ENCODE results near the gene ANKRD33B. TPM values are rescaled to one million over a fixed set of nuclear protein-coding genes. Genes with fewer than 3 reads are reported as not detected.

The ANKRD33B gene
- total and polyA plus RNA-seq, 9 of the 15 experiments (the other 6 are each of a cell fraction or from before 2014, with no cell fraction given), result 0.10 to 1.7 (median 0.40) TPM

DNA sequence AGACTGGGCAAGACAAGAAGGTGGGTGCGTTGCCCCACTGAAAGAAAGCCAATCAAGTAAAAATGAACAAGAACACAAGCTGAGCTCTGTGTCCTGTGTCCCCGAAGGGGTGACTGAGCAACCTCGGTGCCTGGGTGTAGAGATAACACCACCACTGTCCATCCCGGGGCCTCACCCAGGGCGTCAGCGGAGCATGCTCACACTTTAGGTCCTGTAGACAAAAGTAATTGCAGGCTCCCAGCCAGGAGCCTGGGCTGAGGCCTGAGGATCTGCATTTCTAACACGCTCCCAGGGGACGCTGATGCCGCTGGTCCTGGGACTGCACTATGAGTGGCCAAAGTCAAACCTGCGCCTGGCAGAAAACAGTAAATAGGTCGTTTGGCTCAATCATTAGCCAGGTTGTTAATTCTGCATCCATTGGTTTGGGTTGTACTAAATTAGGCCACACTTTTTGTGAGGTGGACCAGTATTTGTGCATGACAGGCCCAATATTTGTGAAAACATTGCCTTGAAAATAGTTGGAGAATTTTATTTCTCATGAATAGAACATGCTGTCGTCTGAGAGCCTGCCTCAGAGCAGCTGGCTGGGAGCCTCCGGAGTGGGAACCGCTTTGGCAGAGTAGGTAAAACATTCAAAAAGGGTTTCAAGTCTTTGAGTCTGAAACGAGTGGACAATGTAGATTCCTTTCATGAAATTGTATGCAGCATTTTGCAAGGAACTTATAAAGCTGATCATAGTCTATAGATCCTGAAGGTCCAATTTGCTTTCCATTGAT, 38.3 kb downstream of the ANKRD33B start (continued):
- TF ChIP-seq, protein P1, sequence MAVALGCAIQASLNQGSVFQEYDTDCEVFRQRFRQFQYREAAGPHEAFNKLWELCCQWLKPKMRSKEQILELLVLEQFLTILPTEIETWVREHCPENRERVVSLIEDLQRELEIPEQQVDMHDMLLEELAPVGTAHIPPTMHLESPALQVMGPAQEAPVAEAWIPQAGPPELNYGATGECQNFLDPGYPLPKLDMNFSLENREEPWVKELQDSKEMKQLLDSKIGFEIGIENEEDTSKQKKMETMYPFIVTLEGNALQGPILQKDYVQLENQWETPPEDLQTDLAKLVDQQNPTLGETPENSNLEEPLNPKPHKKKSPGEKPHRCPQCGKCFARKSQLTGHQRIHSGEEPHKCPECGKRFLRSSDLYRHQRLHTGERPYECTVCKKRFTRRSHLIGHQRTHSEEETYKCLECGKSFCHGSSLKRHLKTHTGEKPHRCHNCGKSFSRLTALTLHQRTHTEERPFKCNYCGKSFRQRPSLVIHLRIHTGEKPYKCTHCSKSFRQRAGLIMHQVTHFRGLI (CRISPR knock-in tag; IDR thresholded peaks at IDR 0.05), result no peak
- no peak for TF ChIP-seq NR2F6 (CRISPR knock-in tag; IDR thresholded peaks at IDR 0.05)
- TF ChIP-seq, protein P2, sequence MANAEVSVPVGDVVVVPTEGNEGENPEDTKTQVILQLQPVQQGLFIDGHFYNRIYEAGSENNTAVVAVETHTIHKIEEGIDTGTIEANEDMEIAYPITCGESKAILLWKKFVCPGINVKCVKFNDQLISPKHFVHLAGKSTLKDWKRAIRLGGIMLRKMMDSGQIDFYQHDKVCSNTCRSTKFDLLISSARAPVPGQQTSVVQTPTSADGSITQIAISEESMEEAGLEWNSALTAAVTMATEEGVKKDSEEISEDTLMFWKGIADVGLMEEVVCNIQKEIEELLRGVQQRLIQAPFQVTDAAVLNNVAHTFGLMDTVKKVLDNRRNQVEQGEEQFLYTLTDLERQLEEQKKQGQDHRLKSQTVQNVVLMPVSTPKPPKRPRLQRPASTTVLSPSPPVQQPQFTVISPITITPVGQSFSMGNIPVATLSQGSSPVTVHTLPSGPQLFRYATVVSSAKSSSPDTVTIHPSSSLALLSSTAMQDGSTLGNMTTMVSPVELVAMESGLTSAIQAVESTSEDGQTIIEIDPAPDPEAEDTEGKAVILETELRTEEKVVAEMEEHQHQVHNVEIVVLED (CRISPR knock-in tag; IDR thresholded peaks at IDR 0.05), result no peak
- no peak for TF ChIP-seq ETV5 (CRISPR knock-in tag; IDR thresholded peaks at IDR 0.05; ENCODE audit: low read depth)
- no peak for TF ChIP-seq ARHGAP35 (IDR thresholded peaks at IDR 0.05; ENCODE audit: partially characterized antibody)
- no peak for TF ChIP-seq RFX7 (CRISPR knock-in tag; IDR thresholded peaks at IDR 0.05)
- no peak for TF ChIP-seq RBBP5 (IDR thresholded peaks at IDR 0.05; ENCODE audit: borderline replicate concordance, insufficient read depth, low read length, poor library complexity, severe bottlenecking)
- no peak for TF ChIP-seq ZFP30 (CRISPR knock-in tag; IDR thresholded peaks at IDR 0.05; ENCODE audit: borderline replicate concordance)
- TF ChIP-seq PML (IDR thresholded peaks at IDR 0.05; ENCODE audit: low read length), result no peak
- TF ChIP-seq ZNF282 (CRISPR knock-in tag; IDR thresholded peaks at IDR 0.05), result no peak
- TF ChIP-seq ATF7 (IDR thresholded peaks at IDR 0.05), result peak; percentile 67
- TF ChIP-seq NR2C2 (CRISPR knock-in tag; IDR thresholded peaks at IDR 0.05), result no peak
- 0 out of 2 replicates have a peak, but pooled peaks have one; percentile 34 for TF ChIP-seq NR2C2 (tag; IDR thresholded peaks at IDR 0.05)
- no peak for TF ChIP-seq KLF6 (CRISPR knock-in tag; IDR thresholded peaks at IDR 0.05; ENCODE audit: borderline replicate concordance)
- TF ChIP-seq CREBBP (IDR thresholded peaks at IDR 0.05; ENCODE audit: low read depth, low read length), result no peak
- peak; percentile 90 for TF ChIP-seq SMARCA4 (IDR thresholded peaks at IDR 0.05)
- TF ChIP-seq SREBF2 (CRISPR knock-in tag; IDR thresholded peaks at IDR 0.05), result no peak
- TF ChIP-seq JUNB (CRISPR knock-in tag; conservative IDR thresholded peaks at IDR 0.05), result no peak
- TF ChIP-seq NFYB (IDR thresholded peaks at IDR 0.05; ENCODE audit: extremely low read depth, insufficient read length), result no peak
- TF ChIP-seq, protein P3, sequence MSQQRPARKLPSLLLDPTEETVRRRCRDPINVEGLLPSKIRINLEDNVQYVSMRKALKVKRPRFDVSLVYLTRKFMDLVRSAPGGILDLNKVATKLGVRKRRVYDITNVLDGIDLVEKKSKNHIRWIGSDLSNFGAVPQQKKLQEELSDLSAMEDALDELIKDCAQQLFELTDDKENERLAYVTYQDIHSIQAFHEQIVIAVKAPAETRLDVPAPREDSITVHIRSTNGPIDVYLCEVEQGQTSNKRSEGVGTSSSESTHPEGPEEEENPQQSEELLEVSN (IDR thresholded peaks at IDR 0.05; ENCODE audit: borderline replicate concordance in 1 of 2, extremely low read depth in 1 of 2, insufficient read depth in 1 of 2, insufficient read length in 1 of 2, low read depth in 1 of 2, low read length in 1 of 2, poor library complexity in 1 of 2, severe bottlenecking in 1 of 2), result peak; percentile 44 to 63
- TF ChIP-seq CXXC5 (CRISPR knock-in tag; IDR thresholded peaks at IDR 0.05), result peak; percentile 80
- no peak for TF ChIP-seq TAF9B (IDR thresholded peaks at IDR 0.05; ENCODE audit: partially characterized antibody)
- TF ChIP-seq ZKSCAN3 (CRISPR knock-in tag; IDR thresholded peaks at IDR 0.05), result no peak
- TF ChIP-seq, protein P4, sequence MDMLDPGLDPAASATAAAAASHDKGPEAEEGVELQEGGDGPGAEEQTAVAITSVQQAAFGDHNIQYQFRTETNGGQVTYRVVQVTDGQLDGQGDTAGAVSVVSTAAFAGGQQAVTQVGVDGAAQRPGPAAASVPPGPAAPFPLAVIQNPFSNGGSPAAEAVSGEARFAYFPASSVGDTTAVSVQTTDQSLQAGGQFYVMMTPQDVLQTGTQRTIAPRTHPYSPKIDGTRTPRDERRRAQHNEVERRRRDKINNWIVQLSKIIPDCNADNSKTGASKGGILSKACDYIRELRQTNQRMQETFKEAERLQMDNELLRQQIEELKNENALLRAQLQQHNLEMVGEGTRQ (CRISPR knock-in tag; IDR thresholded peaks at IDR 0.05), result no peak
- no peak for TF ChIP-seq IFI16 (CRISPR knock-in tag; IDR thresholded peaks at IDR 0.05)

Data from K562 (cell line).